ENCODE data around the gene PMVK. TPM values are rescaled to one million over a fixed set of nuclear protein-coding genes. Genes with fewer than 3 reads are reported as not detected.

Gene PMVK
- total RNA-seq, result 10 to 100 TPM; 29.0 to 38.2 (median 33.5) TPM

GRCh38 chr1:154936555-154937084 is at the start of gene PMVK:
Gene PMVK, minus strand, starts transcription at chr1:154936719. Its CDS starts 34 bp downstream, at chr1:154936685.
- Histone ChIP-seq H3K9me3 (no peaks in the 10 kb centered on the region), H3K4me1 (peaks cover 45 to 77% (median 47%) of the 10 kb centered on the region in 3 donors), H3K36me3 (peaks cover 0 to under 1% (median 0%) of the 10 kb centered on the region in 3 donors), H3K27ac (peak within 1 kb of the TSS; percentile 97 to 99 (median 98)), H3K4me3 (peak within 1 kb of the TSS; percentile 49 to 75 (median 68)), H3K27me3 (no peaks in the 10 kb centered on the region)
- DNase-seq, result peak; percentile 86
- WGBS, 2 donors, result 0% methylated on average over 3 to 12 of the region's 45 CpGs
- intact Hi-C loops (cut with DNase I), result no loop called here
- TF ChIP-seq CTCF (IDR thresholded peaks at IDR 0.05) (peak in 4 of 6 experiments; percentile 14 to 43 (median 28)), POLR2A (IDR thresholded peaks at IDR 0.05) (peak in 3 of 4 donors; percentile 18 to 69 (median 46))

- 7 to 8% methylated on average over 9 to 16 of the region's 17 CpGs for WGBS, 2 donors
Measured at GRCh38 chr1:154983776-154984466, 47.4 kb upstream of the PMVK start.

GRCh38 chr1:154982897-154983648 is 46.6 kb upstream of the PMVK start, which contains the start of gene FLAD1:
Gene FLAD1, plus strand, starts transcription at chr1:154983344. Its CDS starts 351 bp downstream, at chr1:154983695.
- intact Hi-C loops (cut with DNase I), result no loop called here
- 0% methylated on average over 20 to 24 of the region's 26 CpGs for WGBS, 2 donors

More at GRCh38 chr1:154983776-154984466, 47.4 kb upstream of the PMVK start:
- Histone ChIP-seq H3K9me3 (no peaks in the 10 kb centered on the region), H3K27me3 (no peaks in the 10 kb centered on the region), H3K36me3 (peaks cover 2 to 43% (median 7%) of the 10 kb centered on the region in 3 donors), H3K4me3 (peak overlapping the region; percentile 45 to 76 (median 67)), H3K4me1 (peaks cover 15 to 53% (median 17%) of the 10 kb centered on the region in 3 donors), H3K27ac (peak overlapping the region; percentile 66 to 88 (median 85))
- TF ChIP-seq POLR2A (IDR thresholded peaks at IDR 0.05), result no peak
- TF ChIP-seq CTCF (IDR thresholded peaks at IDR 0.05), result no peak
- intact Hi-C loops (cut with DNase I), result no loop called here
- DNase-seq, result no peak

GRCh38 chr1:154982341-154982740 is 45.8 kb upstream of the PMVK start:
- peak overlapping the region in 3 of 4 donors; percentile 63 to 76 (median 71) for H3K4me3 ChIP-seq
- intact Hi-C loops (cut with DNase I), result no loop called here

More at GRCh38 chr1:154982897-154983648, 46.6 kb upstream of the PMVK start, which contains the start of gene FLAD1:
- H3K36me3 ChIP-seq, result peaks cover 0 to 40% (median 6%) of the 10 kb centered on the region in 3 donors
- DNase-seq, result peak; percentile 97
- TF ChIP-seq POLR2A (IDR thresholded peaks at IDR 0.05), result peak in 2 of 4 donors; percentile 54 to 85
- TF ChIP-seq CTCF (IDR thresholded peaks at IDR 0.05), result peak in 1 of 6 experiments; percentile 4
- peaks cover 15 to 45% (median 17%) of the 10 kb centered on the region in 3 donors for H3K4me1 ChIP-seq
- H3K9me3 ChIP-seq, result no peaks in the 10 kb centered on the region
- no peaks in the 10 kb centered on the region for H3K27me3 ChIP-seq
- peak within 1 kb of the TSS; percentile 45 to 76 (median 67) for H3K4me3 ChIP-seq
- H3K27ac ChIP-seq, result peak within 1 kb of the TSS; percentile 66 to 88 (median 85)

More at GRCh38 chr1:154982341-154982740, 45.8 kb upstream of the PMVK start:
- TF ChIP-seq POLR2A (IDR thresholded peaks at IDR 0.05) (no peak), CTCF (IDR thresholded peaks at IDR 0.05) (no peak)
- Histone ChIP-seq H3K27ac (peak overlapping the region; percentile 35 to 88 (median 74)), H3K9me3 (no peaks in the 10 kb centered on the region), H3K4me1 (peaks cover 15 to 41% (median 17%) of the 10 kb centered on the region in 3 donors), H3K36me3 (peaks cover 0 to 38% (median 0%) of the 10 kb centered on the region in 3 donors), H3K27me3 (no peaks in the 10 kb centered on the region)
- DNase-seq, result no peak
- WGBS, 2 donors, result 67 to 70% methylated on average over 6 of the region's 6 CpGs

Data from esophagus squamous epithelium (tissue), 5 donors.